ENCODE data around the gene ANXA6.

Gene ANXA6

GRCh38 chr5:151097820-151098767, 59.5 kb downstream of the ANXA6 start:
- DNase-seq, result peak; percentile 48

DNA sequence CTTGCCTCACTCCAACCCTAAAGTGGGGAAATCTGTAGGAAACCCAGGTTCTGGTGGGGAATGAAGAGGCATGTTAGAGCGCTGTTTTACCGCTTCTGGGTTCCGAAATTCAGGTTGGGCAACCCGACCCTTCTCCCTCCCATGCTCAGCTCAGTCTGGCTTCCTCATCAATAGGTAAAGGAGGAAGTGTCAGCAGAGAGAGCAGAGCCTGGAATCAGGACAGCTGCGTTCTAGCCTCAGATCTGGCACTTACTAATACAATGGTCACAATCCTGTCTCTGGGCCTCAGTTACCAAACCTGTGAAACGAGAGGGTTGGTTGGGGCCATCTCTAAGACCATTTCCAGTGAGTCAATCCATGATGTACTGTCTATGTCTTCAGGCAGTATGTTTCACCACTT, 60.5 kb downstream of the ANXA6 start:
- no peak for DNase-seq

GRCh38 chr5:151096001-151096373, 61.6 kb downstream of the ANXA6 start:
- no peak for DNase-seq

- no peak for DNase-seq
These were observed 62.1 kb downstream of the ANXA6 start for GRCh38 chr5:151095341-151096000.

DNA sequence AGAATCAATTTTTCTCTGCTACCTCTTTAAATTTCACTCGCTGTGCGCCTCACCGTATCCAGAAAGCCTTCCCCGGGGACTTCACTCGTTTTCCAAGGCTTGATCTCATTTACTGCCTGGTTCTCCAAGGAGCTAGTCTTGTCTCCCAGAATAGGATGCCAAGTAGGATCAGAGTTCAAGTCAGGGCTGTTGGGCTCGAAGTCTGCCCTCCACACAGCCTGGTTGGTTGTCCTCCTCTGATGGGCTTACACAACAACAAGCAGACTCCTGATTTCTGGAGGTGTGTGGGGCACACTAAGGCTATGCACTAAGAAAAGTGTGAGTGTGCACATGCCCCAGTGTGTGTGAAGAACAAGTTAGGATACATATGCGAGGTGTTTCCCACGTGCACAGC, 62.7 kb downstream of the ANXA6 start:
- no peak for DNase-seq

GRCh38 chr5:151094030-151094851, 63.3 kb downstream of the ANXA6 start:
- peak; percentile 71 for DNase-seq

DNA sequence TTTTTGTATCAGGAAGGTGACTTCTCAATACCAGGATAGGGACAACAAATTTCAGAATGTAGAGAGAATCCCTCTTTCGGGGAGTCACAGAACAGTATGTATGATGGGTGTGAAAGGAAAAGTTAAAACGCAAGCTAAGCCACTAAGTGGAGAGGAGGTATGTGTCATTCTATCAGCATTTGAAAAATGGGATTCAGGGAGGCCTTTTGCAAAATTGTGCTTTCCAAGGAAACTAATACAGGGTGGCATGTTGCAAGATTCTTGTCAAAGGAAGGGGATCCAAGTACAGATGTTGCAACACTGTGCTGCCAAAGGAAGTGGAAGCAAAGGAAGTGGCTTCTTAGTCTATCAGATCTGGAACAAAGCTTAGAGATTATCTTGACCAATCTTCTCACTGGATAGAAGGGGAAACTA, 64.1 kb downstream of the ANXA6 start:
- no peak for DNase-seq

DNA sequence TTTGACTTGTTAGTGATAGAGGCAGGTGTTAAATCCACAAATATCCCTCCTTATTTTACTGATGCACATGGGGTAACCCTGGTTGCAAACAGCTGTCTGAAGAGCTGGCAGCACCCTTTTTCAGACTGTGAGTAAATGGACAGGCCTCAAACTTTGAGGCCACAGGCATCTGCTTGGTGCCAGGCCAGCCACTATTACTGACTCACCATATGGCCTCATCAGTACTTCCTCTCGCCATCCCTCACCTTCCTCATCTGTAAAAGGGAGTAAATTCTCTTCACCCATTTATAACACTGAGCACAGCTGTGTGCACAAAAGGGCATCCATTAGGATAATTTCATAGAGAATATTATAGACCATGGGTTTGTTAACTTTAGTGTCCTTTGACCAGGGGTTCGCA, 64.8 kb downstream of the ANXA6 start:
- no peak for DNase-seq

- no peak for DNase-seq
These were observed 67.9 kb downstream of the ANXA6 start for GRCh38 chr5:151089726-151090125.

GRCh38 chr5:151088986-151089385, 68.6 kb downstream of the ANXA6 start:
- no peak for DNase-seq

DNA sequence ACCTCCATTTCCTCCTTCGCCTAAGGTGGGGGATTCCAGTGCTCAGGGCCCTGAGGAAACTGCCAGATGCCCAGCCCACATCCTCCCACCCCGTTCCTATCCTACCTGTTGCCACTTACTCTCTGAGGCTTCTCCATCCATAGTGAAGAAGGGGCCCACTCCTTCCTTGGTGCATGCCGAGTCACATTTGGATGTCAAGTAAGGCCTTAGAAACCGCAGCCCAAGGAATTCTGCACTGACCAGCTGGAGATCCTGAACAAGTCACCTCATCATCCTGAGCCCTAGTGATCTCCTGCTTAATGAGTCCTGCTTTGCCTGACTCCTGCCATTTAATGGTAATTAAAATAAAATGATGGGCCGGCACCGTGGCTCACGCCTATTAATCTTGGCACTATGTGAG, 70.1 kb downstream of the ANXA6 start:
- no peak for DNase-seq

GRCh38 chr5:151086905-151087360, 70.6 kb downstream of the ANXA6 start:
- DNase-seq, result peak; percentile 76

DNA sequence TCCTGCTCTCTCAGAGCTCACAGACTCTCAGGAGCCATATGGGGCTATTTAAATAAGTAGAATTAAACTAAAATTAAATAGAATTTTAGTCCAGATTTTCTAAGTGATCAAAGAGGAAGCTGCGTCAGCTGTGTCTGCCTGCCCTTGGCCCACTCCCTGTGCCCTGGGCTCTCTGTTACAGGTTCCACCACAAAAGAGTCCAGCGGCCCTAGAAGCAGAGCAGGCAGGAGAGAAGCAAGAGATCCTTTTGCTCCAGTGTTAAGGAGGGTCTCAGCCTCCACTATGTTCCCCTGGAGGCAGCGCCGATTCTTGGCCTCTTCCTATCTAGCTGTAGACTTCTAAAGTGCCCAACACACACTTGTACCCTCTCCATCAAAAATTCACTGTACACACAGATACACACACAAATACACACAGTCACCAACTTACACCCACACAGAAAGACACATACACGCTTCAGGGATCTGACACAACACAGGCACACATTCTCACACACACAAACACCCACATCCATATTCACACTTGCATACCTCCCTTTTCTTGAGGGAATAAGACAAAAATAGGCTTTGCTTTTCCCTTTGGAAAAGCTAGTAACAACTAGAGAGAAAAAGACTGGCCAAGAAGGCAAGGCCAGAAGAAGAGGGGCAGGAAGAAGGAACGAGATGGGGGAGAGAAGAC, 71.2 kb downstream of the ANXA6 start:
- no peak for DNase-seq

DNA sequence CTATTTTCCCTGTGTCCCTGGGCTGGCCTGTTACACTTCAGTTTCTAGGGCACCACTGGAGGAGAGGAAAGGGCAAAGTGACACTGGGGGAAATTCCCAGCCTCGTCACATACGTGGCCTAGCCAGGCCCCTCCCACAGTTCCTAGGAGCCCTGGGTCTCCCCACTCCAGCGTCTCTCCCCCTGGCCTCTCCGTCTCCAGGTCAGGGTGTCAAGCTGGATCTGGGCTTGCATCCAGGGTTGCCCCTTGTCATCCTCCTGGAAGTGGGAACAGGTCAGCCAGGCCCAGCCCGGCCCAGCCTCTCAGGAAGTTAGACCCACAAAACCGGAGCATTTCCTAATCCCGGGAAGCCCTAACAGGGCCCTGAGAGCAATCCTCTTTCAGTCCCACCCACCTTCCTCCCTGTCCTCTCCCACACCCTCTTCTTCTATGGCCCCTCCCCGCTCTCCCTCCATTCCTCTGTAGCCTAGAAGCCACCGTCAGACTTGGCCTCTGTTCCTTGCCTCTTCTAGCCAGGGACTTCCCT, 72.0 kb downstream of the ANXA6 start:
- peak; percentile 73 for DNase-seq

GRCh38 chr5:151084363-151084762, 73.2 kb downstream of the ANXA6 start:
- no peak for DNase-seq

DNA sequence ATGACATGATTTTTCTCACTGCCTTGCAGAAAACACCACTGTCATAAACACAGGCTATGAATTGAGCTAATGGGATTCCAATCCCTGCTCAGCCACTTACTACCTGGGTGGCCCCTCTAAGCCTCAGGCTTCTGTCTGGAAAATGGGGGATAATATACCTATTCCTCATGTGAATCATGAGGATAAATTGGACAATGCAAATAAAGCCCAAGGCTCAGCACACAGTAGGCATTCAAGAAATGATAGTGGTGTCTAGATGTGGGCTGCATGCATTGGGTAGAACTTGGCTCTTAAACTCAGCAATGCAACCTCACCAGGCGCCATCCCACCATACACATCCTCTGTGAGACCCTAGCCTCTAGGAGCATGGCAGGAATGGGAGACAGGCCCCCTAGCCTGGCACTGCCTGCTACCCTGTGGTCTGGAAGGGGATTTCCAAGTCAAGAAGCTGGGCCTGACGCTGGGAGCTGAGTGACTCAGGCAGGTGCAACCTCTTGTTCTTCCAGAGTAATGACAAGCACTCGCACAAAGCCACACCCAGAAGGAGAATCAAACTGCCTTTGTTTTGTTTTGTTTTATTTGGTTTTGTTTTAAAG, 74.4 kb downstream of the ANXA6 start:
- DNase-seq, result peak; percentile 80

GRCh38 chr5:151082282-151082902, 75.2 kb downstream of the ANXA6 start:
- DNase-seq, result no peak

DNA sequence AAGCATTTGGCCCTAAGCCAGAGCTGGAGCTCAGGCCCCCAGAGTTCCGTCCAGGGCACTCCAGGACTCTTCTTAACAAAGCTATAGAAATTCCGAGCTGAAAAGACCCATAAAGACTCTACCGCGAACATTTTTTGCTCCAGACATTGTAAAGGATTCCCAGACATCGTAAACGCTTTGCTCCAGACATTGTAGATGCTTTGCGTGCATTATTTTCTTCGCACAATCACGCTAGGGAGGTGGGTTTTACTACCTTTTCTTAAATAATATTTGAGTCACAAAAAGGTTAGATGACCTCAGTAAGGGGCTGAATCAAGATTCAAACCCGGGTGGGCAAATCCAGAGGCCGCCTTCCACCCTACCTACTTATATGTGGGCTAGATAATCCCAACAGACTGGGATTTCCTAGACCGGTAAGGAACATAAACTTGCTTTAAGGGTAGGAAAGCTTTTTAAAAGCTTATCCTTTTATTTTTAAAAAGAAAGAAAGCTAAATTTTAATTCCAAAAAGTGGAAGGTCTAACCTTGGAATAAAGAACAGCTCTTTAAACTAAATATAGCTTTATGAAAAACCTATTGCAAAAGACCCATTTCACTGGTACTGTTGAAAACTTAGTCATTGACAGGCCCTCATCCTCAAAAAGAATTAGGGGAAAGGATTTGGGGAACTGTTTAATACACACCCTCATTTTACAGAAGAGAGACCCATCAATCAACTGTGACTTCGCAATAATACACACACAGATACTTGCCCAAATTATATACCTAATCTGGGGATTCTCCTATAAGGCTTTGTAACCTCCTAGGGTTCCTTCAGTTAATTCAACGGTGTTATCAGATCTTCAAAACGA, 75.9 kb downstream of the ANXA6 start:
- no peak for DNase-seq

DNA sequence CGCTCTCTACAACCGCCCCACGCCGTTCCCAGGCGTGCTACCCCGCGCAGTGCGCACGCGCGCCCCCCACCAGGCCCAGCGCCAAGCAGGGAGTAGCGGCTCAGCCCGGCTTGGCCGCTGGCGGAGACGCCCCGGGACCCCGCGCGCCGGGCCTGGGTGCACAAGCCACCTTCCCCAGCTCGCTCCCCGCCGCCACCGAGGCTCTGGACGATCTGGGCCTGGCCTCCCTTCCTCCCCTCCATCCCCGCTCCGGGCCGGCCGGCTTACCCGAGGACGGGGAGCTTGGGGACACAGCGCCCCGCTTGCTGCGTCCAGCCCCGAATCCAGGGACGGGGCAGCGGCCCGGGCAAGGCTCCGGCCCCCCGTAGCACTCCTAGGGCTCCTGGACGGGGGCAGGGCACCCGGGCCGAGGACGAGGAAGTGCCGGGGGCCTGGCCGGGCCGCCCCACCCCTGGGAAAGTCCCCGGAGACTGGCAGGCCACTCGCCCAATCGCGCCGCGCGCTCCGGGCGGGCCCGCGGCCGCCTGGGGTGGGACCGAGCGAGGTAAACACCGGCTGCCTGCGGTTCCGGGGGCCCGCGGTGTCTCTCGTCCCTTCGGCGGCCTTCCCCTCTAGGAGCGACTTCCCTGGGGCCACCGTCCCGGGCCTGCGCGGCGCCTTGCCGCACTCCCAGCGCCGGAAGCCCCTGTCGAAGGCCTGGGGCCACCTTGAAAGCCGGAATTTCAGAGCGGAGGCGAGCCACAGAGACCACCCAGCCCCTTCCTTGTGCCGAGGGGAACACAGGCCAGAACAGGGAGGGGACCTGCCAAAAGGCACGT, 76.8 kb downstream of the ANXA6 start, which contains the start of gene TNIP1:
Gene TNIP1, minus strand, starts transcription at position 422 of the 818 bp plus-strand sequence. CDS start 15,939 bp downstream, outside the sequence.
- DNase-seq, result peak; percentile 95
